HG03135 (cell line): ENCODE results near the gene OSBP2.
"Not testable (repeated sequence)": the region's sequence is repeated elsewhere in the genome, so short reads cannot be mapped to it uniquely, and the experiment has no call there.

ENCODE experiments used
- ATAC-seq: cut with Tn5 transposase; IDR thresholded peaks from one replicate; pipeline ENCODE4 v1.9.1; 2021; ENCODE audit warnings: mild to moderate bottlenecking, moderate library complexity; ENCODE audit not compliant: unreplicated experiment

Gene OSBP2

DNA sequence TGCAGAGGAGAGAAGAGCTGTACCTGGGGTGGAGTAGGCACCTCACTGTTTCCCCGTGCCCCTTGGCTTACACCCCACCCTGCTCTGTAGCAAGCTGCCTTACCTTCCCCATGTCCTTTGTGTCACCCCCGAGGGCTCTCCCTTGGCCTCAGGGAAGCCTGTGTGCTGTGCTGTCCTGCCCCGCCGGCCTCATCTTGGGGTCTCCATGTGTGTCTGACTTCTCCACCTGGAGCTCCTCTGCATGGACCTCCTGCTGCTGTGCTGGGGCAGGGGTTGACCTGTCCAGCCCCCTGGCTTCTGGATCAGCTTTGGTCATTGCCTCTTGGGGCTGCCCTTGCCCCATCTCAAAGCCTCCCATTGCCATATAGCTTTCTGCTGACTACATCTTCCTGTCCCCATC lies 59.8 kb downstream of the OSBP2 start:
- ATAC-seq, result no peak

GRCh38 chr22:30754971-30755758 lies 60.5 kb downstream of the OSBP2 start:
- ATAC-seq, result no peak

DNA sequence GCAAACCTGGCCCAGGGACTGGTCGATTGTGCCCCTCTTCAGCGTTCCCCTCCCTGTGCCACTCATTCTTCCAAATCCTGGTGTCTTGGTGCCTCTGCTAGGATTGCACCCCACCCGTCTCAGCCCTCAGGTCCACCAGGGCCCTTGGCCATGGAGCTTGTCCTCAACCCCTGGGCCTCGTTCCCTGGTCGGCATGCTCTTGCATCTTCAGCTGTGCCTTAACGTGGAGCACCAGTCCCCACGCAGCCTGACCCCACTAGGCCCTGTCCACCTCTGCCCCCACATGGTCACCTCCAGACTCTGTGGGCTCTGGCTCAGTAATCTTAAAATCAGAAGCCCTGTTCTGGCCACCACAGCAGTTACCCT lies 61.1 kb downstream of the OSBP2 start:
- ATAC-seq, result no peak

GRCh38 chr22:30763815-30764673 lies 69.4 kb downstream of the OSBP2 start:
- no peak for ATAC-seq

- ATAC-seq, result no peak
Observed at GRCh38 chr22:30767661-30768060, 73.0 kb downstream of the OSBP2 start.

- no peak for ATAC-seq
Observed at GRCh38 chr22:30770716-30771115, 76.0 kb downstream of the OSBP2 start.

DNA sequence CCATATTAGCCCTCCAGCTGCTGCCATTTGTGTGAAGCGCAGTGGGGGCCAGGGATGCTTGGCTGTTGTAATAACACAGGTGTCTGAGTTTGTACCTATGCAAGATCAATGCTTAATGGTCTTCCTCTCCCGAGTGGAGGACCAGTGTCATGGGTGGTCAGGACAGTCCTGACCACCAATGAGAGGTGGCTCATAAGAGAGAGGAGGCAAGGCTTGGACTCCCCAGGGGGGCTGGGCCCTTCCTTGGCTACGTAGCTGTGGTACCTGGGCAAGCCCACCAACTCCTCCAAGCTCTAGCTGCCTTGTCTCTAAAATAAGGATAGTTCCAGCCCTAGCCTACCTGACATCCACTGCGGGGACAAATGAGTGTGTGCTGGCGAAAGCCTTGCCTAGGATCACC lies 79.2 kb downstream of the OSBP2 start:
- ATAC-seq, result no peak

GRCh38 chr22:30774566-30774965 lies 79.9 kb downstream of the OSBP2 start:
- ATAC-seq, result no peak

DNA sequence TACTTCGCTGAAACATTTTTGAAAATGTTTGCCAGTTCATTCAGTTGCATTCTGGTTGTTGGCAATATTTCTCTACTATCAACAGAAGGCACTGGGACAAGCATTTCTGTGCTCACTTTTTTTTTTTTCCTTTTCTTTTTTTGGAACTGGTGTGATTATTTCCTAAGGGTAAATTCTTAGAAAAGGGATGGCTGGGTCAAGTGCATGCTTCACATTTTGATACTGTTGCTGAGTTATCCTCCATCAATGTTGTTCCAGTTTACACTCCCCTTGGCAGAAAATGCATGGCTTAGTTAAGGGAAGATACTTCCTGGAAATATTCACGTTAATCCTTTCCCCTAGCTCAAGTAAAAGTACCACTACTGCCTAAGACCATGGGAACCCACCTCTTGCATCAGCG lies 81.8 kb downstream of the OSBP2 start:
- no peak for ATAC-seq

- not testable (repeated sequence) for ATAC-seq
Observed at GRCh38 chr22:30777146-30777545, 82.5 kb downstream of the OSBP2 start.

DNA sequence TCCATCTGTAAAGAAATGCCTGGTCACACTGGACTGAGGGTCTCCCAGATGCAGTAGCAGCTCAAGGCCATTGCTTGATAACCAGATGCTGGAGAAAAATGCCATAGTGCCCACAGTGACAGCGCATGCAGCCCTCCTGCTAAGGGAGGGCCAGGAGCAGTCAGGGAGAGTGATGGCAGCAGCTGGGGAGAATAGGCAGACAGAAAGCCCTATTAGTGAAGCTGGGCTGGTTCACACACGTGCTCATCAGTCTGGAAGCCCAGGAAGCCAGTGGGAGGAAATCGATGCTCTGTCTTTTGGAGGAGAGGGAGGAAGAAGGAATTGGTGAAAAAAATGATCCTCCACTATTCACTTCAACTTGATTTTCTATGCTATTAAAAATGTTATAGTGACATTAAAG lies 82.9 kb downstream of the OSBP2 start:
- no peak for ATAC-seq

- ATAC-seq, result no peak
Observed at GRCh38 chr22:30778261-30778660, 83.6 kb downstream of the OSBP2 start.

- ATAC-seq, result no peak
Observed at GRCh38 chr22:30780026-30780425, 85.4 kb downstream of the OSBP2 start.

DNA sequence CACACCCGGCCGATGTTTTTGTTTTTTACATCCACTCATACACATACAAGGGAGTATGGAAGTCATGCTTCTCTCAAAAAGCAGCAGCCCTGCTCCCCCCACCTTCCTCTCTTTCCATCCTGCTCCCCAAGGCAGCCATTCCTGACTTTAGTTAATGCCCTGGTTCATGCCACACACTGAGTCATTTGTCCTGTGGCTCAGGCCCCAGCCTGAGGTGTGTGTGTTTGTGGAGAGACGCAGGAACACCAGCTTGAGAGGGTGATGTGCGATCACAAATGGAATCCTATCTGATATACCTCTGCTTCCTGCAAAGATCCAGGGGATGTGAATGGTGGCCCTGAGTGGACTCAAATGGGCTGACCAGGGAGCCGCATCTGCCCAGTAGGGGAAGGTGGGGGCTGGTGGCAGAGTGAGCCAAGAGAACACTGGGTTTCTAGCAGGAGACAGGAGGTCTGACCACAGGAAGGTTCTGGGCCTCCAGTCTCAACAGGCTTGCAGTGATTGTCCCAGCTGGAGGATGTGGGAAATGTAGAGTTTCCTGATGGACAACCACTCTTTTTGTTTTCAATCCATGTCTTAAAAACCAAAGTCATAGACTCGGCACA lies 86.7 kb downstream of the OSBP2 start:
- ATAC-seq, result no peak

DNA sequence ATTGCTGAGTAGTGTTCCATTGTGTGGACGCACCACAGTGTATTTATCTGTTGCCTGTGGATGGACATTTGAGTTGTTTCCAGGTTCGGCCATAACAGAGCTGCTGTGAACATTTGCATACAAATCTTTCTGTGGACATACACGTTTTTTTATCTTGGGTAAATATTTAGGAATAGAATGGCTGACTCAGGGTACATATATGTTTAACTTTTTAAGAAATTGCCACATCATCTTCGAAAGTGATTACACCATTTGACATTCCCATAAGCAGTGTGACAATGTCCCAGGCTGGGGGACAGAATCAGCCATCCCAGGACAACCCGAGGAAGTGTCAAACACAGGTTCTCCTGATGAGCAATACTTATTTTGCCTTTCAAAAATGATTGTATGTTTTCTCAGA lies 87.9 kb downstream of the OSBP2 start:
- no peak for ATAC-seq

- ATAC-seq, result no peak
Observed at GRCh38 chr22:30783021-30783420, 88.3 kb downstream of the OSBP2 start.

DNA sequence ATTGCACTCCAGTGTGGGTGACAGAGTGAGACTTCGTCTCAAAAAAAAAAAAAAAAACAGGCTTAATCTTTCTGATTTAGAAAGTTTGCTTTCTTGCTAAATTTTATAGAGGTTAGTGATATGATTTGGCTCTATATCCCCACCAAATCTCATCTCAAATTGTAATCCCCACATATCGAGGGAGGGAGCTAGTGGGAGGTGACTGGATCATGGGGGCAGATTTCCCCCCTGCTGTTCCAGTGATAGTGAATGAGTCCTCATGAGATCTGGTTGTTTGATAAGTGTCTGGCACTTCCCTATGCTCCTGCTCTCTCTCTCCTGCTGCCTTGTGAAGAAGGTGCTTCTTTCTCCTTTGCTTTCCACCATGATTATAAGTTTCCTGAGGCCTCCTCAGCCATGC lies 90.9 kb downstream of the OSBP2 start:
- no peak for ATAC-seq

GRCh38 chr22:30790366-30790765 lies 95.7 kb downstream of the OSBP2 start:
- ATAC-seq, result no peak

DNA sequence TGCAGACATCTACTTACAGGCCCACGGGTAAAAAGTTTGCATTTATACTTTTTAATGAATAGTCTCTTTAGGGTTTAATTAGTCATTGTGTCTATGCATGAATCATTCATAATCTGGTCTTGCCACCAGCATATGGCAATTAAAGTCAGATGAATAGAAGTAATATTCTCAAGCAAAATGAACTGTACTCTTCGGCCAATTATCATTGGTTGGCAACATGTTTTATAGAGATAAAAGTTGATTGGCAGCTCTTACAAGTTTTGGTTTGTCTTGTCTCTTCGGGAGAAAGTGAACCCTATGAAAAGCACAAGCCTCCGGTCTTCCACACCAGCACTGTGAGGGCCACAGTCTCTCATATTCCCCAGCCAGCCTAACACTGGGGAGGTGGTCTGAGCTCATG lies 97.8 kb downstream of the OSBP2 start:
- no peak for ATAC-seq

DNA sequence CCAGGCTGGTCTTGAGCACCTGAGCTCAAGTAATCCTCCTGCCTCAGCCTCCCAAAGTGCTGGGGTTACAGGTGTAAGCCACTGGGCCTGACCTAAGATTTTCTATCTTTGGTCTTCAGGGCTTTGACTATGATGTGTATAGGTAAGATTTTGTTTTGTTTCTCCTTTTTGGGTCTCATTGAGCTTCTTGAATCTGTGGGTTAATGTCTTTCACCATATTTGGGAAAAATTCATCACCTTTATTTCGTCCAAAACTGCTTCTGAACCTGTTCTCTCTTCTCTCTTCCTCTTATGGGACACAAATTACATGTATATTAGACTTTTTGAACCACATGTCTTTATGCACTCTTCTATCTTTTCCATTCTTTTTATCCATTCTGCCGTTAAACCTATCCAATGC lies 100.4 kb downstream of the OSBP2 start:
- no peak for ATAC-seq

GRCh38 chr22:30801695-30802094 lies 107.0 kb downstream of the OSBP2 start:
- ATAC-seq, result no peak
